ACC112 (cell line): ENCODE data around the gene MYO10.

Experiments
- H2AFZ ChIP-seq: fragments of 200-600 bp; sonication (generic); one replicate; pipeline ENCODE4 v1.6.0; 2017; ENCODE audit warnings: antibody characterized with exemption, low read length; ENCODE audit not compliant: unreplicated experiment
- H3K27ac ChIP-seq: fragments of 200-600 bp; sonication (generic); 2 replicates; pipeline ENCODE4 v1.5.1; 2014; ENCODE audit warnings: low read depth, mild to moderate bottlenecking, antibody characterized with exemption, low read length, moderate library complexity
- H3K27me3 ChIP-seq: fragments of 200-600 bp; sonication (generic); 2 replicates; pipeline ENCODE4 v1.6.1; 2014; ENCODE audit warnings: mild to moderate bottlenecking, antibody characterized with exemption, low read length, moderate library complexity, mixed read lengths; ENCODE audit not compliant: insufficient read depth
- H3K36me3 ChIP-seq: fragments of 200-600 bp; sonication (generic); 2 replicates; pipeline ENCODE4 v1.6.1; 2016; ENCODE audit warnings: mild to moderate bottlenecking, antibody characterized with exemption, low read length, moderate library complexity, mixed read lengths; ENCODE audit not compliant: insufficient read depth
- H3K4me1 ChIP-seq: fragments of 200-600 bp; sonication (generic); one replicate; pipeline ENCODE4 v1.6.1; 2016; ENCODE audit warnings: low read length, mixed read lengths; ENCODE audit not compliant: insufficient read depth, unreplicated experiment, control insufficient read depth
- H3K4me3 ChIP-seq: fragments of 200-600 bp; sonication (generic); 2 replicates; pipeline ENCODE4 v1.5.1; 2014; ENCODE audit warnings: mild to moderate bottlenecking, low read depth, low read length
- H3K79me2 ChIP-seq: fragments of 200-600 bp; sonication (generic); one replicate; pipeline ENCODE4 v1.6.0; 2016; ENCODE audit warnings: low read length; ENCODE audit not compliant: control insufficient read depth, unreplicated experiment, insufficient read depth

The MYO10 gene

GRCh38 chr5:16901021-16901644 lies 35.0 kb downstream of the MYO10 start:
- H3K27ac ChIP-seq, result no peak overlapping the region
- H2AFZ ChIP-seq, result no peak overlapping the region
- no peak overlapping the region for H3K4me3 ChIP-seq
- H3K4me1 ChIP-seq, result peaks cover 4% of the 10 kb centered on the region
- peaks cover 92% of the 10 kb centered on the region for H3K79me2 ChIP-seq
- no peaks in the 10 kb centered on the region for H3K27me3 ChIP-seq
- H3K36me3 ChIP-seq, result no peaks in the 10 kb centered on the region

- no peaks in the 10 kb centered on the region; the same call in 1 of the 2 replicates for H3K36me3 ChIP-seq
- no peak overlapping the region for H2AFZ ChIP-seq
- no peak overlapping the region for H3K4me3 ChIP-seq
- H3K4me1 ChIP-seq, result peaks cover 16% of the 10 kb centered on the region
- H3K79me2 ChIP-seq, result peaks cover 91% of the 10 kb centered on the region
- no peak overlapping the region for H3K27ac ChIP-seq
- no peaks in the 10 kb centered on the region for H3K27me3 ChIP-seq
Measured at GRCh38 chr5:16899171-16899570, 36.9 kb downstream of the MYO10 start.

- no peak overlapping the region for H2AFZ ChIP-seq
- no peaks in the 10 kb centered on the region; the same call in 1 of the 2 replicates for H3K36me3 ChIP-seq
- peaks cover 15% of the 10 kb centered on the region for H3K4me1 ChIP-seq
- H3K27ac ChIP-seq, result no peak overlapping the region
- peaks cover 86% of the 10 kb centered on the region for H3K79me2 ChIP-seq
- no peaks in the 10 kb centered on the region for H3K27me3 ChIP-seq
- H3K4me3 ChIP-seq, result no peak overlapping the region
Measured at GRCh38 chr5:16897800-16898199, 38.3 kb downstream of the MYO10 start.

- Histone ChIP-seq H3K27me3 (no peaks in the 10 kb centered on the region), H3K79me2 (peaks cover 86% of the 10 kb centered on the region), H3K36me3 (no peaks in the 10 kb centered on the region; the same call in 1 of the 2 replicates), H3K4me1 (peaks cover 15% of the 10 kb centered on the region), H2AFZ (no peak overlapping the region), H3K4me3 (no peak overlapping the region), H3K27ac (no peak overlapping the region)
Measured at GRCh38 chr5:16897284-16897704, 38.8 kb downstream of the MYO10 start.

GRCh38 chr5:16896767-16897166 lies 39.3 kb downstream of the MYO10 start:
- H3K27me3 ChIP-seq, result no peaks in the 10 kb centered on the region
- H3K27ac ChIP-seq, result no peak overlapping the region
- H2AFZ ChIP-seq, result no peak overlapping the region
- no peak overlapping the region for H3K4me3 ChIP-seq
- peaks cover 15% of the 10 kb centered on the region for H3K4me1 ChIP-seq
- no peaks in the 10 kb centered on the region; the same call in 1 of the 2 replicates for H3K36me3 ChIP-seq
- peaks cover 89% of the 10 kb centered on the region for H3K79me2 ChIP-seq

GRCh38 chr5:16894236-16895057 lies 41.6 kb downstream of the MYO10 start:
- peaks cover 34% of the 10 kb centered on the region for H3K4me1 ChIP-seq
- H3K27me3 ChIP-seq, result no peaks in the 10 kb centered on the region
- peaks cover 89% of the 10 kb centered on the region for H3K79me2 ChIP-seq
- H3K36me3 ChIP-seq, result no peaks in the 10 kb centered on the region; the same call in 1 of the 2 replicates
- no peak overlapping the region for H2AFZ ChIP-seq
- H3K4me3 ChIP-seq, result no peak overlapping the region
- H3K27ac ChIP-seq, result no peak overlapping the region

- Histone ChIP-seq H3K4me3 (no peak overlapping the region), H3K4me1 (peaks cover 57% of the 10 kb centered on the region), H3K79me2 (peaks cover 77% of the 10 kb centered on the region), H3K27ac (peak overlapping the region; percentile 95), H3K36me3 (no peaks in the 10 kb centered on the region; the same call in 1 of the 2 replicates), H3K27me3 (no peaks in the 10 kb centered on the region), H2AFZ (no peak overlapping the region)
Measured at GRCh38 chr5:16891033-16891432, 45.1 kb downstream of the MYO10 start.

GRCh38 chr5:16889972-16890519 lies 46.0 kb downstream of the MYO10 start:
- peak overlapping the region; percentile 95 for H3K27ac ChIP-seq
- H3K27me3 ChIP-seq, result no peaks in the 10 kb centered on the region
- H3K79me2 ChIP-seq, result peaks cover 76% of the 10 kb centered on the region
- peak overlapping the region; percentile 61 for H3K4me3 ChIP-seq
- H3K4me1 ChIP-seq, result peaks cover 63% of the 10 kb centered on the region
- H2AFZ ChIP-seq, result peak overlapping the region; percentile 39
- H3K36me3 ChIP-seq, result no peaks in the 10 kb centered on the region; the same call in 1 of the 2 replicates

GRCh38 chr5:16889203-16889971 lies 46.7 kb downstream of the MYO10 start:
- H3K4me3 ChIP-seq, result peak overlapping the region; percentile 61
- H3K4me1 ChIP-seq, result peaks cover 63% of the 10 kb centered on the region
- peak overlapping the region; percentile 39 for H2AFZ ChIP-seq
- H3K27ac ChIP-seq, result peak overlapping the region; percentile 95
- no peaks in the 10 kb centered on the region for H3K27me3 ChIP-seq
- peaks cover 76% of the 10 kb centered on the region for H3K79me2 ChIP-seq
- no peaks in the 10 kb centered on the region for H3K36me3 ChIP-seq

GRCh38 chr5:16888694-16889124 lies 47.4 kb downstream of the MYO10 start:
- H3K79me2 ChIP-seq, result peaks cover 76% of the 10 kb centered on the region
- no peaks in the 10 kb centered on the region for H3K36me3 ChIP-seq
- no peaks in the 10 kb centered on the region for H3K27me3 ChIP-seq
- H3K27ac ChIP-seq, result peak overlapping the region; percentile 95
- H3K4me1 ChIP-seq, result peaks cover 64% of the 10 kb centered on the region
- H2AFZ ChIP-seq, result no peak overlapping the region
- H3K4me3 ChIP-seq, result no peak overlapping the region
